Activated CD8-positive, alpha-beta memory T cell treated with anti-CD3 and anti-CD28 coated beads, Interleukin-2, amount 50 U/mL, for 24 hours (primary cell): Measurements from ENCODE around the gene TAF6.

ENCODE experiments used
- DNase-seq: peaks from one replicate; pipeline ENCODE4 v3.0.0-alpha.2; 2020; ENCODE audit errors: extremely low read depth

The TAF6 gene

DNA sequence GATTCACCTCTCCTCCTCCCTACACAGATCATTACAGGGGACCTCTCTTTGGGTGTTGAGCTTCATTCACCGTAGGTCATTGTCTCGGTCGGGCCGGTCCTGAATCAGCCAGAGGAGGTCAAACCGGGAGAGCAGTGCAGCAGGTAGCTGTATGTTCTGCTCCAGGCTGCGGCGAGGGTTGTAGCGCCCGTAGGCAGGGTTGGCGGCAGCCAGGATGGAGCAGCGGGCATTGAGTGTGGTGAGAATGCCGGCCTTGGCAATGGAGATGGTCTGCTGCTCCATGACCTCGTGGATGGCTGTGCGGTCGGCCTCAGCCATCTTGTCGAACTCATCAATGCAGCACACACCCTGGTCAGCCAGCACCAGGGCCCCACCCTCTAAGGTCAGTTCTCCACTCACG is 23.5 kb downstream of the TAF6 start:
- DNase-seq = no peak

DNA sequence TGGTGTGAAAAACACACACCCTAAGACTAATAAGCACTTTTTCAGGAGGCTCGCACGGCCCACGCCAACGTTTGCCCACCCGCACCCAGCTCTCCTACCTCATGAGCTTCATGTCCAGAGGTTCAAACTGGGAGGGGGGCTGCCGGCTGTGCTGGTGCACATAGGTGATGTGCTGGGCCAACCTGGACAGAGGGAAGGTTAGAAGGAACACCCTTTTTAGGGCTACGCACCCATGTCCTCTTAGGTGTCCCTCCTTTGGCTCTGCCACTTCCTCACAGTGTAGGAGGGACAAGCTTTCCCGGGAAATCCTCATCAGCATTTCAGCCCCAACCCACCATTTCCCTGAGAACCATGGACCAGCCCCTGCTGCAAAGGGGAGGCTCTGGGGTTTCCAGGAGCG is 23.9 kb downstream of the TAF6 start:
- no peak for DNase-seq

- DNase-seq = no peak
Observed at GRCh38 chr7:100093925-100094486, 25.2 kb downstream of the TAF6 start.

- no peak for DNase-seq
Observed at GRCh38 chr7:100093498-100093897, 25.7 kb downstream of the TAF6 start.

DNA sequence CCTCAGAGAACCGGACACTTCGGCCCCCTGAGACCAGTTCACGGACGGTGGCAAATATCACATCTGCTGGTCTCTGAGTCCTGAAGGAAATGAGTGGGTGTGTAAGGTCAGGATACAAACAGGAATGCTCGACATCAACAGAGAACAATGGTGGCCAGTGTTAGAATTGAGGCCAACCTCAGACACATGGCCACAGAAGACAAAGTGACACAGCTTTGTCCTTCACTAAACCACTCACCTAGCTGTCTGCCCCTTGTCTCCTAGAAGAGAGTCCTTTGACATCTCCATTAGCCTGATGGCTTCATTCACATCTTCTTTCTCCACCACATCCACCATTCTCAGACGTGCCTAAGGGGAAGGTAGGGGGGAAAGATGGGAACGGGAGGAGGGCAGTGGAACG is 26.1 kb downstream of the TAF6 start:
- DNase-seq = no peak

GRCh38 chr7:100091411-100092181 is 27.6 kb downstream of the TAF6 start:
- DNase-seq = no peak

DNA sequence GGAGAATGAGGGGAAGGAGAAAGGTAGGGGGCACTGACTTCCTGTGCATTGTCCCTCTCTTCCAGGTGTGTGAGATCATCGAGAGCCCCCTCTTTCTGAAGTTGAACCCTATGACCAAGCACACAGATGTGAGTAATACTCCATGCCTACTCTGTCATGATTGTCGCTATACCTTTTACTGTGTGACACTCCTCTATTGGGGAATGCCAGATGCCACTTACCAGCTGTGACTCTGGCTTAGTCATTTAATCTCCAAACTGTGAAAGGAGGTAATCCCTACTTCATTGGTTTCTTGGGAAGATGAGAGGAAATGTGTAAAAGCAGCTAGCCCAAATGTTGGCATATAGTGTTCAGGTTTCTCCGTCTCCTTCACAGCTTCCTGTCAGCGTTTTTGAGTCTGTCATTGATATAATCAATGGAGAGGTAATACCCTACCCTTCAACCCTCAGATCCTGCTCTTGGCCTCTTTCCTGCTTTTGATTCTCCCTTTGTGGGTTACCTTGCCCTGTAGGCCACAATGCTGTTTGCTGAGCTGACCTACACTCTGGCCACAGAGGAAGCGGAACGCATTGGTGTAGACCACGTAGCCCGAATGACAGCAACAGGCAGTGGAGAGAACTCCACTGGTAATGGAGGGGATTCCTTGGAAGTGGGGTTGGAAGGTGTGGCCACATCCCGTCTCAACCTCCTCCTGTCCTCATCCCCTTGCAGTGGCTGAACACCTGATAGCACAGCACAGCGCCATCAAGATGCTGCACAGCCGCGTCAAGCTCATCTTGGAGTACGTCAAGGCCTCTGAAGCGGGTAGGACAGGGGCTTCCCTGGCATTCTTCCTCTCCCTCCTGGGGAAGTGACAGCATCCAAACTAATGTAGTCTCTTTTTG is 28.4 kb downstream of the TAF6 start:
- DNase-seq = no peak

- DNase-seq = no peak
Observed at GRCh38 chr7:100089458-100090196, 29.5 kb downstream of the TAF6 start.

DNA sequence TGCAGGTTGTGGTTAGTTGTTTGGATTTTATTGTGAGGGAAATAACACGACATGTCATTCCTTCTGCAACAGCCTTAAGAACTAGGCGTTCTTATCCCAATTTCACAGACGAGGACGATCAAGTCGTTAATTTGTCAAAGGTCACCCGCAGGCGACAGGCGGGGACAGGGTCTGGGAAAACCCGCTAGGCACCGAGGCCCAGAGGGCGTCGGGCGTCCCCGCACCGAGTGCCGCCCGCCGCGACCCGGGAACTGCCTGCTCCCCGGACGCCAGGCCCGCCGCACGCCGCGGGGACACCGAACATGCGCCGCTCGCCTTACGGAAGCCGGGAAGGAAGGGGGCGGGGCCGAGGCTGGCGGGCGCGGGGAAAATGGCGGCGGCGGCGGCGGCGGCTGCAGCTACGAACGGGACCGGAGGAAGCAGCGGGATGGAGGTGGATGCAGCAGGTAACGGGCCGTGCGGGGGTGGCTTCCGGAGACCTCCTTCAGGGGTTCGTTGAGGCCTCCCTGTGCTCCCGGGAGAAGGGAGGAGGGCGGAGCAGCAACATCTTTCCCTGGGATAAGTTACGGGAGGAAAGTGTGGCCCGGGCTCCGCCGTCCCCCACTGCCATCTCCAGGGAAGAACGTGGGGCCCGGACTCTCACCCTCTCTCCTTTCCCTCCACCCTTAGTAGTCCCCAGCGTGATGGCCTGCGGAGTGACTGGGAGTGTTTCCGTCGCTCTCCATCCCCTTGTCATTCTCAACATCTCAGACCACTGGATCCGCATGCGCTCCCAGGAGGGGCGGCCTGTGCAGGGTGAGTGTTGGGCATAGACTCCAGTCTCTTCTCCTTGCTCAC is 30.3 kb downstream of the TAF6 start, which contains the start of gene COPS6:
Gene COPS6, plus strand, starts transcription at position 349 of the 837 bp plus-strand sequence. Its CDS starts 22 bp downstream, at position 371.
- peak; percentile 59 for DNase-seq

- no peak for DNase-seq
Observed at GRCh38 chr7:100088095-100088620, 31.0 kb downstream of the TAF6 start.

DNA sequence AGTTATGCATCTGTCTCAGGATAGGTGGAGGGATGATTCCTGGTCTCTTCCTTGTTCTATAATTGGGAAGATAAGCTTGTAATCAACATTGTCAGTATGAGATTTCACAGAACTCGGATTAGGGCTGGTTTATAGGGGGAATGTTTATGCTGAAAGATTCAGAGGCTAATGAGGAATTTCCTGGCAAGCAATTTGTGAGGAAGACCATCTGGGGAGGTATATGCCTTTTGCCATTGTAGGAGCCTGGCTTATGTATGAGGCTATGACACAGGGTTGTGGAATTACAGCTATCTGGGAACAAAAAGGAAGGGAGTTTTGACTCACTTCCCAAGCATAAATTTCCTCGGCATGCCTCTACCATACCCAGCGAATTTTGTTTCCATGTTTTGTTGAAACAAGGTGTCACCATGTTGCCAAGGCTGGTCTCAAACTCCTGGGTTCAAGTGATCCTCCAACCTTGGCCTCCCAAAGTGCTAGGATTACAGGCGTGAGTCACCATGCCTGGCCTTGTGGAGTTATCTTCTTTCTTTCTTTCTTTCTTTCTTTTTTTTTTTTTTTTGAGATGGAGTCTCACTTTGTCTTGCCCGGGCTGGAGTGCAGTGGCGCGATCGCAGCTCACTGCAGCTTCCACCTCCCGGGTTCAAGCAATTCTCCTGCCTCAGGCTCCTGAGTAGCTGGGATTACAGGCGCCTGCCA is 32.0 kb downstream of the TAF6 start:
- no peak for DNase-seq

- DNase-seq = no peak
Observed at GRCh38 chr7:100085515-100085914, 33.6 kb downstream of the TAF6 start.

GRCh38 chr7:100082978-100083377 is 36.2 kb downstream of the TAF6 start:
- DNase-seq = no peak

- peak; percentile 98 for DNase-seq
Observed at GRCh38 chr7:100081535-100082102, 37.5 kb downstream of the TAF6 start, which contains the start of gene ZNF3. TSS of gene ZNF3 (minus strand) at chr7:100081723. CDS start at chr7:100077357, 4,366 bp downstream.

DNA sequence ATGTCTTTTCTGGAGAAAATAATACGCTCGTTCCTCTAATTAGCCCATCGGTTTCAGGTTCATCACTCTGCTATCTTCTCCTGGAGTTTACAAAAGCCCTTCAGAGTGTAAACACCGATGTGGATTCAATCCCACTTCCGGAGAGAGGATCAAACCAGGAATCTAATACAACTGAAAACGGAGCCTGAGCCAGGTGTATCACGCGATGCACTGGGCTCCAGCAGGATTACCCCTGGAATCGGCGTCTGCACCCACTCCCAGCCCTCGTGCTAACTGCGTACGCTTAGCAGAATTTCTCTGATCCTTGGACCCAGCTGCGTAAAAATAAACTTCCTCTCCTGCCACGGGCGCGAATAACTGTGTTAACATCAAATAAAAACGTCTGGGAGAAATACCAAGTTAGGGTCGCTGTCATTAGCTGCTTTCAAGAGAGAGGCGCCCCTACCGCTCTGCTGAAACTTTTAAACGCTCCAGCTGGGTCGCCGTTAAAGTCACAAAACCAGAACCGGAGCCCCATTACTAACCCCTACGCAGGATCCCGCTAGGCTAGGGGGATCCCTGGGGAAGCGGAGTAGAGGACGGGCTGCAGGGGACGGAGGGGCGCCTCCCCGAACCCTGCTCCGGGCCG is 38.1 kb downstream of the TAF6 start:
- DNase-seq = no peak

DNA sequence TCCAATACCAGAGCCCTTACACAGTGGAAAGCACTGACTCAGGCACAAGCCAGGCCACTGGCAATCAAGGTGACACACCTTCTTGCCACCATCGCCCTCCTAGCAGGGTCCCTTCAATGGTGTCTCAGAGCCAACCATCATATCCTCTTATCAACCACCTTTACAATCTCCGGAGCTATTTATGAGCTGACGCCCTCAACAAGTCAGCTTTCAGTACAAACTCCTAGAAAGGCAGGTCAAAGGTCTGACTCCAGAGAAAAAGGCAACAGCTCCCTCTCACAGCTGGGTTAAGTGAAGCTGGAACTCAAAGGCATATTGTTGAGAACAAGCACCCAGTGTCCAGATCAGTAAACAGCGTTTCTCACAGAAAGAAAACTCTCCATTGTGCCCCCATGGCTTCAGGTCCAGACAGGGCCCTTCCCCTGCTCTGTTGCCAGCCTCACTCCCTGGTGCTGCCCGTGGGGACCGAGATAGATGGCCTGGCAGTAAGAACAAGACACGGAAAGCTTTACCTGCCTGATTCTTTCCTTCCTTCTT is 40.1 kb downstream of the TAF6 start:
- no peak for DNase-seq

- DNase-seq = no peak
Observed at GRCh38 chr7:100077205-100077604, 42.0 kb downstream of the TAF6 start.

- DNase-seq = no peak
Observed at GRCh38 chr7:100075418-100075817, 43.7 kb downstream of the TAF6 start.

DNA sequence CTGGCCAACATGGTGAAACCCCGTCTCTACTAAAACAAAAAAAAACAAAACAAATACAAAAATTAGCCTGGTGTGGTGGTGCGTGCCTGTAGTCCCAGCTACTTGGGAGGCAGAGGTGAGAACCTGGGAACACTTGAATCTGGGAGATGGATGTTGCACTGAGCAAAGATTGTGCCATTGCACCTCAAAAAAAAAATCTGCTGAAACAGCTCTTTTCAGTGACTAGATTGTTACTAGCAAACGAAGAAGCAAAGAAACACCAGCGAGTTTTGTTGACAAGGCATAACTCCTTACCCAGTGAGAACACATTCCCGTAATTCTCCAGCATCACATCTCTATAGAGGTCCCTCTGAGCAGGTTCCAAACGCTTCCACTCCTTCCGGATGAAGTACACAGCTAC is 44.3 kb downstream of the TAF6 start:
- no peak for DNase-seq
